ENCODE data around the gene DSE.

DNA sequence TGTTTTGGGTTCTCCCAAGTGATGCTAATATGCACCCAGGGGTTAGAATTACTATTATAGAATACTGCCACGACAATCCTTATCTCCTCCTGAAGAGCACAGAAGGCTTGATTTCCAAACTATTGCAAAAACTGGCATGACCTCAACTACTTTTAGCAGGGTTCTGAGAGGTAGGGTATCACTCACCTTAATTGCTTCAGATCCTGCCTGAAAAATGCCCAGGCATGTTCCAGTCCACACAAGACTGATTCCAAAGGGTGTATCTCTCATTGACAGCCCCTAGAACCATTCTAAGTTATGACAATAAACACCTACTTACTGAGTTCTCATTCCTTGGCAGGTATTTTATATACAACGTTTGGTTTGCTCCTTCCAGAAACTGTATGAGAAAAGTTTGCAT, 5.0 kb upstream of the DSE start:
- TF ChIP-seq, protein P1, sequence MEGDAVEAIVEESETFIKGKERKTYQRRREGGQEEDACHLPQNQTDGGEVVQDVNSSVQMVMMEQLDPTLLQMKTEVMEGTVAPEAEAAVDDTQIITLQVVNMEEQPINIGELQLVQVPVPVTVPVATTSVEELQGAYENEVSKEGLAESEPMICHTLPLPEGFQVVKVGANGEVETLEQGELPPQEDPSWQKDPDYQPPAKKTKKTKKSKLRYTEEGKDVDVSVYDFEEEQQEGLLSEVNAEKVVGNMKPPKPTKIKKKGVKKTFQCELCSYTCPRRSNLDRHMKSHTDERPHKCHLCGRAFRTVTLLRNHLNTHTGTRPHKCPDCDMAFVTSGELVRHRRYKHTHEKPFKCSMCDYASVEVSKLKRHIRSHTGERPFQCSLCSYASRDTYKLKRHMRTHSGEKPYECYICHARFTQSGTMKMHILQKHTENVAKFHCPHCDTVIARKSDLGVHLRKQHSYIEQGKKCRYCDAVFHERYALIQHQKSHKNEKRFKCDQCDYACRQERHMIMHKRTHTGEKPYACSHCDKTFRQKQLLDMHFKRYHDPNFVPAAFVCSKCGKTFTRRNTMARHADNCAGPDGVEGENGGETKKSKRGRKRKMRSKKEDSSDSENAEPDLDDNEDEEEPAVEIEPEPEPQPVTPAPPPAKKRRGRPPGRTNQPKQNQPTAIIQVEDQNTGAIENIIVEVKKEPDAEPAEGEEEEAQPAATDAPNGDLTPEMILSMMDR (IDR thresholded peaks at IDR 0.05; ENCODE audit: insufficient read depth, low read length, poor library complexity, severe bottlenecking): no peak
- no peak for TF ChIP-seq EZH2phosphoT487 (conservative IDR thresholded peaks at IDR 0.05; ENCODE audit: low read length)
